Muscle of arm (tissue), 12 donors: ENCODE measurements around the gene PTPN20. TPM values are rescaled to one million over a fixed set of nuclear protein-coding genes. Genes with fewer than 3 reads are reported as not detected.

Experiments
- DNase-seq: peaks from one replicate; pipeline ENCODE4 v3.0.0-alpha.2; 2013
- polyA plus RNA-seq, 12 donors: library from polyadenylated mRNA; unstranded; fragments of 120-200 nt; gene quantifications; one replicate each; pipeline ENCODE4 v1.2.1, GENCODE V29; 2013; ENCODE audit not compliant: insufficient read length in 12 of 12

Gene PTPN20
- polyA plus RNA-seq, 12 donors: 0.58 to 4.2 (median 1.3) TPM; not detected in 2

DNA sequence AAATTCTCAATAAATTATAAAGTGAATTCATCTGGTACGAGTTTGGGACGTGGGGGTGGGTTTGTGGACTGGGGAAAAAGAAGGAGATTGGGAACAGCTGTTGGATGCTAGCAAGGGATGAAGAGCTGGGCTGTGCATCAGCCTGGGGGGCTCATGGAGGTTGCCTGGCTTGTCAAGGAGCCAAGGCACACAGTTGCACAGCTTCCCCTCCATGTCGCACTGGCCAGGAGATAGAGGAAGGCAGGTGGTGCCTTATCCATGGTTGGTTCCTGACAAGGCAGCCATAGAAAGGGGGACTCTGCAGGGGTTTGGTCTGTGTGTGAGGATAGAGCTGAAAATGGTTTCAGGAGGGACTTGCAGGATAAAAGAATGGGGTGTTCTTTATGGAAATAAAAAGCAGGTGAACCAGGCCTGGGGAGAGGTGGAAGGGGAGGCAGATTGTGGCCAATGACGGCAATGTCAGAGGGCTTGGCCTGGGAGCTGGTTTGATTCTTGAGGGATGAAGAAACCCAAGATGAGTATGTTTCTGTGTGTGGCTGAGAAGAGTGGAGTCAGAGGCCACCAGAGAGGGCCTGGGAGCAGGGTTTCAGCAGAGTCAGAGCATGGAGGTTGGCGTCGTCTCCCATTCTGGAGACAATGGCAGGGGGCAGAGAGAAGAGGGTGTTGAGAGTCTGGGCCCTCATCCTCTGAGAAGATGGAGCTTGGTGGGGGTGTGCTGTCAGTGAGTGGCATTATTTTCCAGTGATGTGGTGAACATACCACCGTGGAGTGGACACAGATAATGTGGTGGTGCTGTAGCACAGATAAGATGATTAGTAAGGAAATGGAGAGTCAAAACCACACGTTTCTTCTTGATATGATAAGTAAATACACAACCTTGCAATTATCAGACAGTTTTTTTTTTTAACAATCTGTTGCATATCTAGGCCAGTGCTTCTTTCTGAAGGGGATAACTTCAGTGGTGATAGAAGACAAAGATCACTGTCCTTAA, 108.2 kb downstream of the PTPN20 start:
- DNase-seq: no peak

GRCh38 chr10:47020471-47020870, 109.2 kb downstream of the PTPN20 start:
- no peak for DNase-seq

DNA sequence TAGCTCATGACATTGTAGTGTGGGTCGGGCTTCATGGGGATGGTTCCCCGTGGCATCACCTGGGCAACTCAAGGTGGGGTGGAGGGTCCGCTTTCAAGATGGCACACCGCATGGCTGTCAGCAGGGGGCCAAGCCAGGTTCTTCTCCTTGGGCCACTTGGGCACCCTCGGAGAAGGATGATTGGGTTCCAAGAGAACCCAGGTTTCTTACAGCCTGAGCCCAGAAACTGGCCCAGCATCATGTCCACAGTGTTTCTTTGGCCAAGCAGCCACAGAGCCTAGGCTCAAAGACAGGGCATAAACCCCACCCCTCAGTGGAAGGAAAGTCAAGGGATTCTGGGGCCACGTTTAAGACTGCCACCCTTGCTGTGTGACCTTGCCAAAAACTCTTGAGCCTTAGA, 110.6 kb downstream of the PTPN20 start:
- DNase-seq: no peak

- DNase-seq: no peak
Observed at GRCh38 chr10:47022311-47023131, 111.3 kb downstream of the PTPN20 start.

DNA sequence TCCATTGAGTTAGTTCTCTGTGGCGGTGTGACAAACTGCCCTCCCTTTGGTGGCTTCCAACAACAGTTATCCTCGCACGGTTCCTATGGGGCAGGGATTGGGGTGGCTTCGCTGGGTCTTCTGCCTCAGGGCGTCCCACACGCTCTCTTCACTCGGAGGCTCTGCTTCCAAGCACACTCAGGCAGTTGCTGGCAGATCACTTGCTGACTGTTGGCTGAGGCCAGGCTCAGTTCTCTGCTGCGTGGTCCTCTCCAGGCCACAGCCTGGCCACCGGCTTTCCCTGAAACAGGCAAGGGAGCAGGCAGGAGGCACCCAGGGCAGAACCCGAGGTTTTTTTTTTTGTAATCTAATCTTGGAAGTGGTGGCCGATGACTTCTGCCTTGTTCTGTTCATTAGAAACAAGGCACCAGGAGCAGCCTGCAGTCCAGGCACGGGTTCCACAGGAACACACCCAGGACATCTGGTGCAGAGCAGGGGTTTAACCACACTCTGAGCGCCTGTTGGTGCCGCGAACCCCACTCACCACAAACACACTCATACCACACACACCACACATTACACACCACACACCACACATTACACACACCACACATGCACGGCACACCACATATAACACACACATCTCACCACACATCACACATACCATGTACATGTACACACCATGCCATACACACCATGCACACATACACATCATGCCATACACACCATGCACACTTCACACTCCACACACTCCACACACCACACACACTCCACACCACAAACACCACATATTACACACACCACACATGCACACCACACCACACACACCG, 112.2 kb downstream of the PTPN20 start:
- DNase-seq: no peak

GRCh38 chr10:47024046-47024322, 112.8 kb downstream of the PTPN20 start:
- no peak for DNase-seq

DNA sequence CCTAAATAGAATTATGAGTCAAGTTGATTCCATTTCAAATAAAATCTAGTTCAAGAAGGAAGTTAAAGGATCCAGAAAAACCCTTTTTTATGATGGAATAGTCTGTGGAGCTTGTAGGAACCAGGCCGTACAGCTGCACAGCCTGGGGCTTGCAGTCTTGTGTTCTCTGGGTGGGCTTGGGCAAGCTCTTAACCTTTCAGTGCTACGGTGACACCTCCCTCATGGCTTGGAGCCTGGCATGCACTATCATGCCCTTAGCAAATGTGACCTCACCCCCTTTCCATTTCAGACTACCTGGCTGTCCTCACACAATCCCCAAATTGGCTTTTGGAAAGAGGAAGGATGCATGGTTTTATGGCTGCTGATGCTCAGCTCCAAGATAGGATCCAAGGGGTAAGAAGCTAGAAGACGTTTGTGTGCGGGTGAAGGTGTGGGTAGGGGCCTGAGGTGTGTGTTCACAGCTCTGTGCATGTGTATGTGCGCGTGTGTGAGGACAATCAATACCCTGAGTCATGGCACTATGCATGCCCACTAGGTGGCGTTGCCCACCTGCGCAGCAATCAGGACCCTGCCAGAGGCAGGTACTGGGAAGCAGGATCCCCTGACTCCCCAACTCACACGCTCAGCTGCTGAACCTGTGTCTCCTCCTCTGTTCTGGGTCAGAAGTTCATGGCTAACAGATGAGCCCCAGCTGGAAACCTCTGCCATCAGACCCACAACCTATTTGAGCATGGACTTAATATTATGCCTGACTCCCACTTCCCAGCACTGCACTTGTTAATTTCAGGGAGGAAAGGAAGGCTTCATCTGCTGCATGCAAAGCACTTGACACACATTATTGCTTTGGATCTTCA, 113.4 kb downstream of the PTPN20 start:
- no peak for DNase-seq

- no peak for DNase-seq
Observed at GRCh38 chr10:47025253-47025539, 114.0 kb downstream of the PTPN20 start.

GRCh38 chr10:47025540-47026300, 114.5 kb downstream of the PTPN20 start:
- no peak for DNase-seq

- no peak for DNase-seq
Observed at GRCh38 chr10:47026301-47027107, 115.3 kb downstream of the PTPN20 start.

- no peak for DNase-seq
Observed at GRCh38 chr10:47027108-47027783, 116.0 kb downstream of the PTPN20 start.

DNA sequence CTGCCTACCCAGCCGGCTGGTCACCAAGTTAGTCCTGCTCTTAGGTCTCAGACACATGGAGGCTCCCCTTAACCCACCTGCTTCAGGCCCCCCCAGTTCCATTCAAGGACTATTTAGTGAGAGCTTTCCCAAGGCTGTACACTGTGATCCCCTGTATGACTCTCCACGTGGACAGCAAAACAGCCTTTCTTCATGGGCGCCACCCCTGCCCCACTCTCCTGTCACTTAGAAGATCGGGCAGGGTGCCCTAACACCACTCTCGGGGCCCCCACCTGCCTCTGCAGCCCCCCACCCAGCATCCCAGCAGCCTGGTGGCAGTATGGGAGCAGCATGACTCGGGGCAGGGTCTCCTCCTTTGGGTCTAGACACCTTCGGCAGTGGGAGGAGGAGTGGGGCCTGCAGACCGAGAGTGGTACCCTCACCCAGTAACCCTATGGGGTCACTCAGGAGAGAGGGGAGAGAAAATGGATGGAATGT, 116.6 kb downstream of the PTPN20 start:
- DNase-seq: no peak

- DNase-seq: no peak
Observed at GRCh38 chr10:47028466-47028865, 117.2 kb downstream of the PTPN20 start.

DNA sequence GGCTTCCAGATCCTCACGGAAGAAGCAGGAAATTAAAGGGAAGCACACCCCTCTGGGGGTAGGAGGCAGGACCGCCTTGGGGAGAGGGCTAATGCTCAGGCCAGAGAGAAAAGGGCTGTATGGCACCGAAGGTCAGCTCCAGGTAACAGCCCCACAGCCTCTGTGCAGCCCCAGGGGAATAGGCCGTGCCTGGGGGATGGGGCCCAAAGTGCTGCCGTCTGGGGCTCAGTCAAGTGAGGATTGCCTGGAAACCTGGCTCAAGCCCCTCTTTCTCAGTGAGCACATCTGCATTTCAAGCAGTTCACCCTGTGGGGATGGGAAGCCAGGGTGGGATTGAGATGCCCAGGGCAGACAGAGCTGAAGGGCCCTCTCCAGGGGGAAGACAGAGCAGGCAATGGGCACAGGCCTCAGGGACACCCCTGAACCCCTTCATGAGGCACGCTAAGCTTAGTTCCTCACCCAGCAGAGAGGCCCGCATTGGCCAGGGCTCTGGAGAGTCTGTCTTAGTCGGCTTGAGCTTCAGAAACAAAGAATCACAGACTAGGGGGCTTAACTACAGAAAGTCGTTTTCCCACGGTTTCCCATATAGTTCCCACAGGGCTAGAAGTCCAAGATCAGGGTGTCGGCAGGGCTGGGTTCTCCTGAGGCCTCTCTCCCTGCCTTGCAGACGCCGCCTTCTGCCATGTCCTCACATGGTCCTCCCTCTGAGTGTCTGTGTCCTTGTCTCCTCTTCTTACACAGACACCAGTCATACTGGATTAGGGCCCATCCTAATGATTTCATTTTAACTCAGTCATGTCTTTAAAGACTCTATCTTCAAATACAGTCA, 118.2 kb downstream of the PTPN20 start:
- no peak for DNase-seq

DNA sequence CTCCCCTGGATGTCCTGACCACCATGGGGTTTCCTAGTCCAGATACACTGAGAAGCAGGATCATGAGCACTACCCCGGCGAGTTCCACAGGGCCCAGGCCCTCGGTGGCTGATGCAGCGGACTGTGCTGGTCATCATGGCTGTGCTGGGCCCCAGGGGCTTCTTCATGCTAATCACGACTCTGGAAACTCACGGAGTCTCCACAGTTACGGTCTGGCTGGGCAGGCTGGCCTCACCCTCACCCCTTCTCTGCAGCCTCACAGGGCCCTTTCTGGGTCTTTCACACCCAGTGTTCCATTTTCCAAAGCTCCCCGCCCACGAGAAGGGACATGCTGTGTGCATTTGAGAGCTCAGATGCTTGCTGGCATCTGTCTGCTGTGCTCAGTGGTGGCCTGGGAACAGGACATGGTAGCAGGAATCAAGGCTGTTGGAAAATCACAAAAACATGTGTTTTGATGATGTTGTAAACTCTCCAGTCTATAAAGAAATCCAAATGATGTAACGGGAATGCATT, 119.0 kb downstream of the PTPN20 start:
- peak; percentile 68 for DNase-seq

GRCh38 chr10:47031211-47031900, 120.1 kb downstream of the PTPN20 start:
- DNase-seq: peak; percentile 86

DNA sequence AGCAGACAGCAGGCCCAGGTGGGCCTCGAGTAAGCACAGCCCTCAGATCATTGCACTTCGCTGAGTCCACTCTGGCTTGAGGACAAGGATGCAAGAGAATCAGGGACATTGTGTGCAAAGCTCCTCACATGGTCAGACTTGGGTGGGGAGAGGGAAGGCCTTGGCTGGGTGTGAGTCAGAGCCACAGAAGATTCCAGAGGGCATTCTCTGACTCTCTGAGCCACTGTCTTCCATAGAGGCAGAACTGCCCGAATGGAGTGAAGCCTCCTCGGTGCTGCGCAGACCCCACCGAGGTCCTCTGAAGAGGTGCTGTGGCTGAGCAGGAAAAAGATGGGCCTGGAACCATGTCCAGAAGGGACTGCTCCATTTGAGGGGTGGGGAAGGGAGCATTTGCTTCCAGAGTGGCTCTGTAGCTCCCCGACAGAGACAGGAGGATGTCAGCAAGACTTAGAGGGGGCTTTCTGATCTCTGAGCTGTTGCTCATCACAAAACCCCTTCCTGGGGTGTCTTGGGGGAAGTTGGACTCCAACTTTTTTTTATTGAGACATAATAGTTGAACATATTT, 120.8 kb downstream of the PTPN20 start:
- no peak for DNase-seq
